ENCODE measurements around the gene EVA1C.

- TF ChIP-seq POLR2A (IDR thresholded peaks at IDR 0.05) (no peak), EP300 (IDR thresholded peaks at IDR 0.05) (no peak)
- TF ChIP-seq, protein P1, sequence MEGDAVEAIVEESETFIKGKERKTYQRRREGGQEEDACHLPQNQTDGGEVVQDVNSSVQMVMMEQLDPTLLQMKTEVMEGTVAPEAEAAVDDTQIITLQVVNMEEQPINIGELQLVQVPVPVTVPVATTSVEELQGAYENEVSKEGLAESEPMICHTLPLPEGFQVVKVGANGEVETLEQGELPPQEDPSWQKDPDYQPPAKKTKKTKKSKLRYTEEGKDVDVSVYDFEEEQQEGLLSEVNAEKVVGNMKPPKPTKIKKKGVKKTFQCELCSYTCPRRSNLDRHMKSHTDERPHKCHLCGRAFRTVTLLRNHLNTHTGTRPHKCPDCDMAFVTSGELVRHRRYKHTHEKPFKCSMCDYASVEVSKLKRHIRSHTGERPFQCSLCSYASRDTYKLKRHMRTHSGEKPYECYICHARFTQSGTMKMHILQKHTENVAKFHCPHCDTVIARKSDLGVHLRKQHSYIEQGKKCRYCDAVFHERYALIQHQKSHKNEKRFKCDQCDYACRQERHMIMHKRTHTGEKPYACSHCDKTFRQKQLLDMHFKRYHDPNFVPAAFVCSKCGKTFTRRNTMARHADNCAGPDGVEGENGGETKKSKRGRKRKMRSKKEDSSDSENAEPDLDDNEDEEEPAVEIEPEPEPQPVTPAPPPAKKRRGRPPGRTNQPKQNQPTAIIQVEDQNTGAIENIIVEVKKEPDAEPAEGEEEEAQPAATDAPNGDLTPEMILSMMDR (IDR thresholded peaks at IDR 0.05): no peak
Observed at GRCh38 chr21:32469628-32470027, 57.1 kb downstream of the EVA1C start.

All from ovary (tissue), 3 donors.